ENCODE measurements around the gene NDUFC1. TPM values are rescaled to one million over a fixed set of nuclear protein-coding genes. Genes with fewer than 3 reads are reported as not detected.

NDUFC1 gene
- total RNA-seq, 1 experiment from 2014 or later: 59.1 TPM

DNA sequence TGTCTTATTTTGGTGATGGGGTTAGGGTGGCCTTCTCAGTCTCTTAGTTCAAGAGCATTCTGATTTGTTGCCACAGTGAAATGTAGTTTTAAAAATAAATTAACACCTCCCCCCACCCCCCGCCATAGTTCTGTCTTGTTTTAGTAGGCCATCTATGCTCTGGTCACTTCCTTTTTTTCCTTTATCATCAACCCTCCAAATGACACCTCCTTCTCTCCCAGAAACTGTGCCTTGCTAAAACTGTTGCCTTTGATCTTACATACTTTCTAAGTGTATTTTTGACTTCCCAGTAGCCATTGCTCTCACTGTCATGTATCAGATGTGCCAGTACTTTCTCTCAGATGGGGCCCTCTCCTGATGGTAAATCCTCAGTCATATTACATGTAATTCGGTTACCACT is 14.5 kb upstream of the NDUFC1 start:
- Mint-ChIP-seq H3K27me3 (ENCODE audit: low read depth) (no peaks in the 10 kb centered on the region), H3K4me1 (peaks cover 46 to 48% of the 10 kb centered on the region in 2 experiments)
- no CpG with 5 or more reads among the region's 2 CpGs for WGBS (ENCODE audit: extremely low coverage, insufficient read length, low lambda C conversion rate)

More for the DNA sequence above, 14.5 kb upstream of the NDUFC1 start:
- H3K4ac ChIP-seq (ENCODE audit: low read depth, low read length): no peak overlapping the region
- H2BK120ac ChIP-seq (ENCODE audit: low read depth, low read length, poor library complexity, severe bottlenecking): no peak overlapping the region
- no peak overlapping the region for H2BK5ac ChIP-seq (ENCODE audit: insufficient read length, low read length)
- H3K4me3 Mint-ChIP-seq: no peak overlapping the region
- peak overlapping the region; percentile 2 to 87 (median 66); a peak in 6 of 7 replicates for H3K27ac Mint-ChIP-seq
- H3K79me1 ChIP-seq (ENCODE audit: insufficient read depth, low read depth, low read length, poor library complexity, severe bottlenecking): no peaks in the 10 kb centered on the region
- no peak overlapping the region for H2AFZ ChIP-seq (ENCODE audit: low read length)
- H3K79me2 ChIP-seq (ENCODE audit: insufficient read depth, low read length): peaks cover 62% of the 10 kb centered on the region; the same call in 1 of the 2 replicates
- no peak overlapping the region for H2BK15ac ChIP-seq (ENCODE audit: low read depth, low read length)
- no peaks in the 10 kb centered on the region for H3K9me3 ChIP-seq (ENCODE audit: control insufficient read depth, low read depth, low read length)
- no peak for DNase-seq
- no peak overlapping the region for H3K9ac ChIP-seq (ENCODE audit: extremely low read depth, insufficient read length, low read length)
- no peak overlapping the region for H4K5ac ChIP-seq (ENCODE audit: insufficient read length, low read depth, low read length)
- H2BK20ac ChIP-seq (ENCODE audit: low read depth, low read length, poor library complexity, severe bottlenecking): no peak overlapping the region
- H3K23ac ChIP-seq (ENCODE audit: insufficient read length, low read depth, low read length): no peak overlapping the region
- no peak overlapping the region for H3K27ac ChIP-seq (ENCODE audit: insufficient read length, low read depth, low read length)
- H3K18ac ChIP-seq (ENCODE audit: insufficient read length, low read depth, low read length): no peak overlapping the region
- no peaks in the 10 kb centered on the region for H3K23me2 ChIP-seq (ENCODE audit: insufficient read length, low read depth, low read length, poor library complexity, severe bottlenecking)
- no peak overlapping the region for H4K91ac ChIP-seq (ENCODE audit: insufficient read length, low read depth, low read length)
- H3K36me3 Mint-ChIP-seq (ENCODE audit: insufficient read depth in 1 of 3, low read depth in 3 of 3): peaks cover 16 to 36% (median 20%) of the 10 kb centered on the region in 3 experiments
- no peak overlapping the region for H2BK12ac ChIP-seq (ENCODE audit: insufficient read length, low read depth, low read length)
- H4K8ac ChIP-seq (replicated peaks; ENCODE audit: insufficient read length, low read depth, low read length): no peak overlapping the region
- H3K14ac ChIP-seq (ENCODE audit: insufficient read depth, low read length): no peak overlapping the region
- no peak overlapping the region for H3K56ac ChIP-seq (ENCODE audit: insufficient read length, low read depth, low read length)
- H4K20me1 ChIP-seq (ENCODE audit: control insufficient read depth, insufficient read depth, insufficient read length): no peaks in the 10 kb centered on the region
- H3K27me3 ChIP-seq (ENCODE audit: insufficient read depth, low read length): no peaks in the 10 kb centered on the region
- no peaks in the 10 kb centered on the region; the same call in 1 of the 2 replicates for H3K4me1 ChIP-seq (ENCODE audit: insufficient read depth, low read length)
- H3K9me3 Mint-ChIP-seq: peaks cover 4 to 5% of the 10 kb centered on the region in 2 experiments; a peak in 3 of 5 replicates
- no peak overlapping the region for H3T11ph ChIP-seq (ENCODE audit: low read length)
- H3K4me2 ChIP-seq (ENCODE audit: insufficient read depth, insufficient read length, low read length): no peak overlapping the region
- H2AK5ac ChIP-seq (ENCODE audit: insufficient read length, low read length): no peak overlapping the region
- TF ChIP-seq, protein P1, sequence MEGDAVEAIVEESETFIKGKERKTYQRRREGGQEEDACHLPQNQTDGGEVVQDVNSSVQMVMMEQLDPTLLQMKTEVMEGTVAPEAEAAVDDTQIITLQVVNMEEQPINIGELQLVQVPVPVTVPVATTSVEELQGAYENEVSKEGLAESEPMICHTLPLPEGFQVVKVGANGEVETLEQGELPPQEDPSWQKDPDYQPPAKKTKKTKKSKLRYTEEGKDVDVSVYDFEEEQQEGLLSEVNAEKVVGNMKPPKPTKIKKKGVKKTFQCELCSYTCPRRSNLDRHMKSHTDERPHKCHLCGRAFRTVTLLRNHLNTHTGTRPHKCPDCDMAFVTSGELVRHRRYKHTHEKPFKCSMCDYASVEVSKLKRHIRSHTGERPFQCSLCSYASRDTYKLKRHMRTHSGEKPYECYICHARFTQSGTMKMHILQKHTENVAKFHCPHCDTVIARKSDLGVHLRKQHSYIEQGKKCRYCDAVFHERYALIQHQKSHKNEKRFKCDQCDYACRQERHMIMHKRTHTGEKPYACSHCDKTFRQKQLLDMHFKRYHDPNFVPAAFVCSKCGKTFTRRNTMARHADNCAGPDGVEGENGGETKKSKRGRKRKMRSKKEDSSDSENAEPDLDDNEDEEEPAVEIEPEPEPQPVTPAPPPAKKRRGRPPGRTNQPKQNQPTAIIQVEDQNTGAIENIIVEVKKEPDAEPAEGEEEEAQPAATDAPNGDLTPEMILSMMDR (conservative IDR thresholded peaks at IDR 0.05): no peak

Measured in H9 (cell line).